Right lobe of liver (tissue), 6 donors: ENCODE results near the gene GLIS1. TPM values are rescaled to one million over a fixed set of nuclear protein-coding genes. Genes with fewer than 3 reads are reported as not detected.

Experiments
- ATAC-seq, 4 donors: fragments of 200-7000 bp; cut with Tn5 transposase; one replicate each; pipeline ENCODE4 v1.9.1; 2020; ENCODE audit warnings: mild to moderate bottlenecking in 4 of 4, moderate library complexity in 4 of 4
- DNase-seq, 3 donors: peaks; one replicate each; pipeline ENCODE4 v3.0.0-alpha.2; 2020
- H3K27ac ChIP-seq, 3 donors: fragments of 200-600 bp; one replicate each; pipeline ENCODE4 v1.8.0; 2022
- H3K27me3 ChIP-seq, 2 donors: fragments of 200-600 bp; one replicate each; pipeline ENCODE4 v1.8.0; 2022
- H3K36me3 ChIP-seq, 4 donors: fragments of 200-600 bp; sonication (generic) in 1 of 4; one replicate each; pipeline versions ENCODE4 v1.5.1 to v1.8.0; 2017 to 2022; ENCODE audit warnings: control low read depth in 1 of 4
- H3K4me1 ChIP-seq, 4 donors: fragments of 200-600 bp; sonication (generic) in 1 of 4; one replicate each; pipeline versions ENCODE4 v1.5.1 to v1.8.0; 2017 to 2022; ENCODE audit warnings: control low read depth in 1 of 4
- H3K4me3 ChIP-seq, 3 donors: fragments of 200-600 bp; one replicate each; pipeline ENCODE4 v1.8.0; 2022
- H3K9me3 ChIP-seq, 4 donors: fragments of 200-600 bp; sonication (generic) in 1 of 4; one replicate each; pipeline versions ENCODE4 v1.5.1 to v1.8.0; 2017 to 2022; ENCODE audit warnings: control low read depth in 1 of 4
- CTCF ChIP-seq, 4 donors: fragments of 200-600 bp in 3 of 4; fragments of 450-650 bp in 1 of 4; IDR thresholded peaks; one replicate each; pipeline versions ENCODE4 v1.5.1 to v1.8.0; 2016 to 2022; ENCODE audit warnings: antibody characterized with exemption in 4 of 4, mild to moderate bottlenecking in 2 of 4
- POLR2A ChIP-seq: fragments of 450-650 bp; IDR thresholded peaks from one replicate; pipeline ENCODE4 v1.6.1; 2017; ENCODE audit warnings: antibody characterized with exemption, mild to moderate bottlenecking
- WGBS: methylation state at CpG from one replicate; pipeline ENCODE4 v1.1.6; 2018; ENCODE audit warnings: low coverage, low lambda C conversion rate; ENCODE audit not compliant: insufficient coverage; ENCODE audit errors: missing lambda C conversion rate; 5-methylcytosine and 5-hydroxymethylcytosine counted together
- intact Hi-C, 2 donors: fragments of 100-400 bp; cut with DNase I; formaldehyde crosslinking; loops; one replicate each; pipeline versions ENCODE4 v1.11.2 to v1.14.1; 2022
- total RNA-seq, 6 experiments: library from RNA; depleted of rRNA in 2 of 6; stranded (reverse); fragments of >200 nt in 2 of 6; fragmentation: NEBNext Ultra II Directional in 3 of 6; extraction: Animal tissue kit (Norgen Biotek cat#: 25700) in 3 of 6; gene quantifications; one replicate each; pipeline versions ENCODE4 v1.1.0 to v1.2.4, GENCODE V29; 2016 to 2023
- donor health status: DM: no; HTN: yes; CAD: no.
- donor health status: DM: no; HTN: no; CAD: no.
- donor health status: DM: no; HTN: no; CAD: no.
- donor health status: DM: no; HTN: yes; CAD: no.
- donor health status: DM: no; HTN: yes; CAD: no.

GLIS1 gene
- total RNA-seq, 6 experiments from 2014 or later: not detected

DNA sequence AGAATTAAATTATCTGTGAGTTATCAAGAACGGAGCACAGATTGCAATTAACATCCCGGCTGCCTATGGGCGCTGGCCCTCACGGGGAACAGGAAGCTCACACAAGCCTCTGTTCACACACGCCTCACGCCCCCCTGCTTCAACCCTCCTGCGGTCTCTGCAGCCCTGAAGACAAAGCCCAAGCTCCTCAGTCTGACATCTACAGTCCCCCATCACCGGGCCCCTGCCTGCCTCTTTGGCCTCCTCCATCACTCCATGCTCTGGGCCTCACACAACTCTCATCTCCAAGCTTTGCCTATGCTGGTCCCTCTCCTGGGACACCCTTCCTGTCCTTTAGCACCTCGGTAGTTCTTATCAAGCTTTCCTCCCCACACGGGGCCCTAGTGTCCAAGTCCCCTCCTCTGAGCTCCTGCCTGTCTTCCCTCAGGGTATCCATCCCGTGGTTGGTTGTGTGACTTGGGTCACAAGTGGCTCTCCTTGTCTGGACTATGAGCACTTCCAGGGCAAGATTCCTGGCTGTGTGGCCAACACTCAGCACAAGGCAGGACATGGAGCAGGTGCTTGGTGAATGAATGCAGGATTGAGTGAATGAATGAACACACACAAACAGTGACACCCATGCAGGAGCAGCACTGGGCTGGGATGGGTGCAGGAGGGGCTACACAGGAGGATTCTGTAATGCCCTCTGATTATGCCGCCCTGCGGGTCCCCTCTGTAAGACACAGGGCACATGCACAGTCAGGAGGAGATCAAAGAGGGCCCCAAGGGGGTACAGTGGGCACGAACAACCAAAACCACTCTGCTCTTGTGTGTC, 163.6 kb downstream of the GLIS1 start:
- no peak overlapping the region for H3K27ac ChIP-seq
- no peak overlapping the region for H3K4me3 ChIP-seq
- no peaks in the 10 kb centered on the region for H3K9me3 ChIP-seq
- TF ChIP-seq CTCF (IDR thresholded peaks at IDR 0.05) (no peak), POLR2A (no peak)
- no peaks in the 10 kb centered on the region for H3K4me1 ChIP-seq
- H3K36me3 ChIP-seq: no peaks in the 10 kb centered on the region
- no peaks in the 10 kb centered on the region for H3K27me3 ChIP-seq
- intact Hi-C loops: no loop called here
- ATAC-seq (peak in 1 of 4 donors; percentile 30), DNase-seq (no peak)
- WGBS: 49% methylated on average over 10 of the region's 14 CpGs

DNA sequence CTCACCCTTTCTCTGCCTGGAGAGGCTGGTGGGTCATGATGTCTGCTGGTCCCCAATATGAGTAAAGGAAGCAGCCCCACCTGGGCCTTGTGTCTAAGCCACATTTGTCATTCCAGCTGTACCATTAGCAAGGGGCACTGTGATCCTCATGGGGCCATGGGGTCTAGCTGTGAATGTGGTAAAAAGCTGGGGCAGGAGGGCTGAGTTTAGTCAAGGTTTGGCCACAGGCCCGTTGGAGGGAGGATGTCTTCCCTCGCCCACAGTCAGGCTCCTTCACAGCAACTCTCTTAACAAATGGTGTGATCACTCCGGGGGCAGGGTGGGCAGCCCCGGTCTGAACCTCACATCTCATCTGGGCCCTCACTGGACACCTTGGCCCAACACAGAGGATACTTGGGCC, 164.3 kb downstream of the GLIS1 start:
- Histone ChIP-seq H3K27me3 (no peaks in the 10 kb centered on the region), H3K9me3 (no peaks in the 10 kb centered on the region), H3K36me3 (no peaks in the 10 kb centered on the region), H3K27ac (no peak overlapping the region), H3K4me3 (no peak overlapping the region), H3K4me1 (no peaks in the 10 kb centered on the region)
- TF ChIP-seq POLR2A (no peak), CTCF (IDR thresholded peaks at IDR 0.05) (no peak)
- ATAC-seq: no peak
- WGBS: 20% methylated on average over 1 of the region's 4 CpGs
- DNase-seq: no peak
- intact Hi-C loops: no loop called here

DNA sequence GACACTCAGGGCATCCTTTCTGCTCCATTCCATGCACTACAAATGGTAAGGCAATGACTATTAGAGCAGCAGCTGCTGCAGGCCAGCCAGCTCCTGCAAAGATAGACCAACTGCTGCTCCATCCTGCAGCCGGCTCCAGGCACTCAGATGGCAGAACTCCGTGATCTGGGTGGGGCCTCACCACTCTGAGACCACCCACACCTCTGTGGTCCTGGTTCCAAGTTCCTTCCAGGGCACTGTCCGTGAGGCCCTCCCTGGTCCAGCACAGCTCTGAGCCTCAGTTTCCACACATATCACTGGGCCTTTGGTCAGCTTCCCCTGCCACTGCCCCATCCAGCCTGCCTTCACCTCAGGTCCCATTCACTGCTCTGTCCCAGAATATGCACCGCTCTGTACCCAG, 165.0 kb downstream of the GLIS1 start:
- no peak overlapping the region for H3K27ac ChIP-seq
- intact Hi-C loops: no loop called here
- TF ChIP-seq POLR2A: no peak
- TF ChIP-seq CTCF (IDR thresholded peaks at IDR 0.05): no peak
- H3K4me3 ChIP-seq: no peak overlapping the region
- WGBS: 80% methylated on average over 1 of the region's 4 CpGs
- no peaks in the 10 kb centered on the region for H3K4me1 ChIP-seq
- H3K36me3 ChIP-seq: no peaks in the 10 kb centered on the region
- H3K27me3 ChIP-seq: no peaks in the 10 kb centered on the region
- peak in 1 of 3 donors; percentile 31 for DNase-seq
- no peak for ATAC-seq
- H3K9me3 ChIP-seq: no peaks in the 10 kb centered on the region

DNA sequence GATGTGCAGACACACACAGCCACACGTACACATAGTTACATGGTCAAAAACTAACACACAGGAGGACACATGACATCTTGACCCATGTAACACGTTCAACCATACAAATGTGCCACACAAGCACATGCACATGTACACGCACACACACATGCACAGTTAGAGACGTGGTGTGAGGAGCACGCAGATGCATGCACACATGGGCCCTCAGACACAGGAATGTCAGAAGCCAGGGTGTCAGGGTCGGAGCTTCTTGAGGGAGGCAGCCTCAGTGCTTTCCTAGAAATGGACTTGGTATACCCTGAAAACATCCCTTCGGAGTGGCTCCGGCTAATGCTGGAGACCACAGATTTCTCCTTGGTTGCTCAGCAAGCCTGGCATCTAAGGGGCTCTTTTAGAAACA, 165.4 kb downstream of the GLIS1 start:
- Histone ChIP-seq H3K27me3 (no peaks in the 10 kb centered on the region), H3K27ac (no peak overlapping the region), H3K9me3 (no peaks in the 10 kb centered on the region), H3K4me3 (no peak overlapping the region), H3K36me3 (no peaks in the 10 kb centered on the region), H3K4me1 (no peaks in the 10 kb centered on the region)
- 70% methylated on average over 3 of the region's 8 CpGs for WGBS
- TF ChIP-seq POLR2A: no peak
- TF ChIP-seq CTCF (IDR thresholded peaks at IDR 0.05): no peak
- DNase-seq (peak in 1 of 3 donors; percentile 16), ATAC-seq (no peak)
- intact Hi-C loops: no loop called here
